ENCODE results near the gene TENM3.

- TF ChIP-seq CTCF (IDR thresholded peaks at IDR 0.05): no peak
- TF ChIP-seq POLR2A (IDR thresholded peaks at IDR 0.05): no peak
Observed at GRCh38 chr4:182470215-182470614, 227.0 kb downstream of the TENM3 start.

Measured in vagina (tissue), 2 donors.